Endodermal cell (in vitro differentiated cells): ENCODE measurements around the gene C19orf85. TPM values are rescaled to one million over a fixed set of nuclear protein-coding genes. Genes with fewer than 3 reads are reported as not detected.

ENCODE experiments used
- DNase-seq: peaks from one replicate; pipeline ENCODE4 v3.0.0-alpha.2; 2017
- H3K27ac ChIP-seq: 2 replicates; pipeline ENCODE4 v1.5.1; 2013; ENCODE audit warnings: mild to moderate bottlenecking, low read depth, low read length, moderate library complexity
- H3K27me3 ChIP-seq: 2 replicates; pipeline ENCODE4 v1.6.1; 2013; ENCODE audit warnings: mild to moderate bottlenecking, low read length, moderate library complexity; ENCODE audit not compliant: insufficient read depth, control insufficient read depth, poor library complexity, severe bottlenecking
- H3K36me3 ChIP-seq: 2 replicates; pipeline ENCODE4 v1.7.0; 2013; ENCODE audit warnings: mild to moderate bottlenecking, low read length, moderate library complexity; ENCODE audit not compliant: control insufficient read depth, insufficient read depth
- H3K4me1 ChIP-seq: one replicate; pipeline ENCODE4 v1.7.0; 2013; ENCODE audit warnings: low read length; ENCODE audit not compliant: control insufficient read depth, insufficient read depth
- H3K4me3 ChIP-seq: 2 replicates; pipeline ENCODE4 v1.5.1; 2013; ENCODE audit warnings: mild to moderate bottlenecking, low read length, moderate library complexity
- H3K9ac ChIP-seq: 2 replicates; pipeline ENCODE4 v1.6.1; 2013; ENCODE audit warnings: mild to moderate bottlenecking, low read length, moderate library complexity; ENCODE audit not compliant: poor library complexity, severe bottlenecking; ENCODE audit errors: extremely low read depth
- H3K9me3 ChIP-seq: 2 replicates; pipeline ENCODE4 v1.6.1; 2013; ENCODE audit warnings: mild to moderate bottlenecking, low read length, moderate library complexity; ENCODE audit not compliant: control insufficient read depth
- H3K27ac Mint-ChIP-seq: 2 replicates; pipeline ENCODE4 v1.8.0; 2020; ENCODE audit warnings: mixed read lengths
- H3K27me3 Mint-ChIP-seq: 2 replicates; pipeline ENCODE4 v1.8.0; 2021; ENCODE audit warnings: mild to moderate bottlenecking, mixed read lengths; ENCODE audit not compliant: insufficient read depth
- H3K36me3 Mint-ChIP-seq: 2 replicates; pipeline ENCODE4 v1.8.0; 2020; ENCODE audit warnings: low read depth, mixed read lengths
- H3K4me1 Mint-ChIP-seq: 2 replicates; pipeline ENCODE4 v1.8.0; 2020; ENCODE audit warnings: mixed read lengths
- H3K4me3 Mint-ChIP-seq: 2 replicates; pipeline ENCODE4 v1.8.0; 2020; ENCODE audit warnings: mild to moderate bottlenecking, moderate library complexity, mixed read lengths
- H3K9me3 Mint-ChIP-seq: 2 replicates; pipeline ENCODE4 v1.8.0; 2020; ENCODE audit warnings: mild to moderate bottlenecking, mixed read lengths
- CTCF ChIP-seq: fragments of 200-600 bp; sonication (generic); conservative IDR thresholded peaks from 2 replicates; pipeline ENCODE4 v1.5.0; 2021; ENCODE audit warnings: antibody characterized with exemption, mild to moderate bottlenecking
- WGBS, 2 experiments: methylation state at CpG; one replicate each; pipeline versions ENCODE4 v1.1.5 to v1.1.7; 2013; ENCODE audit warnings: missing lambda C conversion rate in 2 of 2, mixed read lengths in 1 of 2; ENCODE audit not compliant: insufficient coverage in 1 of 2, insufficient read length in 1 of 2; 5-methylcytosine and 5-hydroxymethylcytosine counted together
- total RNA-seq, 2 donors: library from RNA; stranded (reverse); fragmentation: NEBNext Ultra II Directional in 1 of 2; extraction: Animal tissue kit (Norgen Biotek cat#: 25700) in 1 of 2; gene quantifications; 2 replicates in 1 of 2; 3 replicates in 1 of 2; pipeline ENCODE4 v1.2.1, GENCODE V29; 2021

The C19orf85 gene
- total RNA-seq, 2 donors from 2014 or later, result 0.62 to 2.3 TPM

- Histone ChIP-seq H3K9me3 (no peaks in the 10 kb centered on the region), H3K4me3 (no peak overlapping the region), H3K27ac (no peak overlapping the region), H3K9ac (no peak overlapping the region), H3K27me3 (peaks cover 7% of the 10 kb centered on the region), H3K4me1 (peaks cover 4% of the 10 kb centered on the region), H3K36me3 (no peaks in the 10 kb centered on the region)
- WGBS, 2 experiments, result 81 to 85% methylated on average over 12 to 15 of the region's 16 CpGs
- peaks cover 11% of the 10 kb centered on the region for H3K4me1 Mint-ChIP-seq
- no peak overlapping the region for H3K4me3 Mint-ChIP-seq
- DNase-seq, result no peak
- H3K27ac Mint-ChIP-seq, result no peak overlapping the region
- H3K27me3 Mint-ChIP-seq, result peaks cover 21% of the 10 kb centered on the region
- TF ChIP-seq CTCF, result no peak
- peaks cover 20% of the 10 kb centered on the region for H3K36me3 Mint-ChIP-seq
- no peaks in the 10 kb centered on the region for H3K9me3 Mint-ChIP-seq
Observed at GRCh38 chr19:55457683-55458457, 6.7 kb downstream of the C19orf85 start.

- Histone ChIP-seq H3K36me3 (no peaks in the 10 kb centered on the region), H3K27me3 (peaks cover 22% of the 10 kb centered on the region), H3K9ac (no peak overlapping the region), H3K4me1 (peaks cover 4% of the 10 kb centered on the region), H3K4me3 (no peak overlapping the region), H3K27ac (no peak overlapping the region), H3K9me3 (no peaks in the 10 kb centered on the region)
- DNase-seq, result no peak
- Mint-ChIP-seq H3K27me3 (peaks cover 27% of the 10 kb centered on the region), H3K4me1 (peaks cover 14% of the 10 kb centered on the region), H3K4me3 (no peak overlapping the region), H3K9me3 (no peaks in the 10 kb centered on the region), H3K36me3 (peaks cover 20% of the 10 kb centered on the region), H3K27ac (no peak overlapping the region)
- TF ChIP-seq CTCF, result no peak
- 94 to 96% methylated on average over 11 to 14 of the region's 14 CpGs for WGBS, 2 experiments
Observed at GRCh38 chr19:55456347-55456746, 8.2 kb downstream of the C19orf85 start.

GRCh38 chr19:55455576-55456235 lies 8.8 kb downstream of the C19orf85 start:
- Histone ChIP-seq H3K4me3 (no peak overlapping the region), H3K9ac (no peak overlapping the region), H3K27me3 (peaks cover 28% of the 10 kb centered on the region), H3K27ac (no peak overlapping the region), H3K4me1 (peaks cover 4% of the 10 kb centered on the region), H3K36me3 (no peaks in the 10 kb centered on the region), H3K9me3 (no peaks in the 10 kb centered on the region)
- TF ChIP-seq CTCF, result no peak
- Mint-ChIP-seq H3K27ac (no peak overlapping the region), H3K36me3 (peaks cover 20% of the 10 kb centered on the region), H3K4me1 (peaks cover 12% of the 10 kb centered on the region), H3K27me3 (peaks cover 31% of the 10 kb centered on the region), H3K4me3 (no peak overlapping the region), H3K9me3 (no peaks in the 10 kb centered on the region)
- WGBS, 2 experiments, result 80 to 93% methylated on average over 1 to 11 of the region's 11 CpGs
- no peak for DNase-seq
